ENCODE measurements around the gene METTL5.
"Not testable (repeated sequence)": the region's sequence is repeated elsewhere in the genome, so short reads cannot be mapped to it uniquely, and the experiment has no call there.

- TF ChIP-seq CTCF, POLR2A (IDR thresholded peaks at IDR 0.05): not testable (repeated sequence)
These were observed 7.3 kb downstream of the METTL5 start for GRCh38 chr2:169817369-169817768.
